ENCODE data around the gene RNF175. TPM values are rescaled to one million over a fixed set of nuclear protein-coding genes. Genes with fewer than 3 reads are reported as not detected.

RNF175 gene
- total RNA-seq, 3 donors from 2014 or later: 3.6 to 5.9 TPM; not detected in 1

- TF ChIP-seq CTCF (IDR thresholded peaks at IDR 0.05) (no peak), POLR2AphosphoS5 (IDR thresholded peaks at IDR 0.05) (no peak), POLR2A (IDR thresholded peaks at IDR 0.05) (no peak)
- intact Hi-C loops (cut with DNase I; ENCODE audit: low total_unique reads): no loop called here
- DNase-seq (ENCODE audit: low spot score in 2 of 2): no peak
- H3K4me3 ChIP-seq: no peak overlapping the region
- H3K36me3 ChIP-seq: no peaks in the 10 kb centered on the region
- H3K4me1 ChIP-seq: no peaks in the 10 kb centered on the region
- no peaks in the 10 kb centered on the region for H3K9me3 ChIP-seq
- H3K27me3 ChIP-seq: no peaks in the 10 kb centered on the region
- no peak overlapping the region for H3K27ac ChIP-seq
These were observed 6.1 kb upstream of the RNF175 start for GRCh38 chr4:153765894-153766293.

- H3K27me3 ChIP-seq: no peaks in the 10 kb centered on the region
- TF ChIP-seq POLR2A (IDR thresholded peaks at IDR 0.05) (no peak), POLR2AphosphoS5 (IDR thresholded peaks at IDR 0.05) (no peak), CTCF (IDR thresholded peaks at IDR 0.05) (no peak)
- no peak overlapping the region for H3K27ac ChIP-seq
- intact Hi-C loops (cut with DNase I; ENCODE audit: low total_unique reads): no loop called here
- DNase-seq (ENCODE audit: low spot score in 2 of 2): no peak
- H3K36me3 ChIP-seq: no peaks in the 10 kb centered on the region
- no peaks in the 10 kb centered on the region for H3K9me3 ChIP-seq
- no peaks in the 10 kb centered on the region for H3K4me1 ChIP-seq
- H3K4me3 ChIP-seq: no peak overlapping the region
These were observed 5.0 kb upstream of the RNF175 start for GRCh38 chr4:153764601-153765368.

GRCh38 chr4:153763404-153763803, 3.6 kb upstream of the RNF175 start:
- DNase-seq (ENCODE audit: low spot score in 2 of 2): no peak
- no peak overlapping the region for H3K27ac ChIP-seq
- H3K27me3 ChIP-seq: no peaks in the 10 kb centered on the region
- TF ChIP-seq POLR2A (IDR thresholded peaks at IDR 0.05) (no peak), POLR2AphosphoS5 (IDR thresholded peaks at IDR 0.05) (no peak), CTCF (IDR thresholded peaks at IDR 0.05) (no peak)
- no peaks in the 10 kb centered on the region for H3K36me3 ChIP-seq
- intact Hi-C loops (cut with DNase I; ENCODE audit: low total_unique reads): no loop called here
- no peak overlapping the region for H3K4me3 ChIP-seq
- H3K9me3 ChIP-seq: no peaks in the 10 kb centered on the region
- no peaks in the 10 kb centered on the region for H3K4me1 ChIP-seq

DNA sequence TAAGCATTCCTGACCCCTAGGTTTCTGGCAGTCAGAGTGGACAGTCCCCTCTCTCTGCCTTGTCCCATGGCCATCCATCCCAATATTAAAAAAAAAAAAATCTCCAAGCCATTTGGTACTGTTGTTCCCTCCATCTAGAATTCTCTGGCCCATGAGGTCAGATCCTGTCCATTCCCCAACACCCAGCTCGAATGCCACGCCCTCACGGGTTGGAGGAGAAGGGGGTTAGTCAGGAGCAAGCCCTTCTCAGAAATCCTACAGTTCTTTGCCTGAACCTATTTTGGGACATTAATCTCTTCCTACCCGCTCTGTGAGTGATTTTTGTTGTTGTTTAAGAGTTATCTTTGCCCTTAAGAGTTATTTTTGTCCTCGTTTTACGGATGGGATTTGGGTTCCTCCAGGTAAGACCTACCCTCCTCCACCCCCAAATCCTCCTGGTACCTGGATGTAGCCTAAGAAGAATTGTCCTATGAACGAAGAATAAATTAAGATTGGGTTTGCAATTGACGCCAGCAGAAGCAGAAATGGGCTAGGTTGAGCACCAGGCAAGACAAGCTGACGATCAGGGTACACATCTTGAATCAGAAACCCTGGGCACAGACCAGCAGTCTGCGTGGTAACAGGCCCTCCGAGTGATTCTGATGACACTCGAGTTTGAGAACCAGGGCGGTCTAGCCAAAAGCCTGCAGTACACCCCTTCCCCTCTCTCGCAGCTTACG, 977 bp downstream of the RNF175 start:
- H3K4me3 ChIP-seq: peak overlapping the region; percentile 48 to 87 (median 59)
- no peaks in the 10 kb centered on the region for H3K36me3 ChIP-seq
- intact Hi-C loops (cut with DNase I; ENCODE audit: low total_unique reads): loop anchor here (10.0 kb wide), 1 partner anchor 414 kb away; the partner anchor contains the start of gene MND1
- no peak for TF ChIP-seq POLR2AphosphoS5 (IDR thresholded peaks at IDR 0.05)
- no peak for TF ChIP-seq CTCF (IDR thresholded peaks at IDR 0.05)
- no peak for TF ChIP-seq POLR2A (IDR thresholded peaks at IDR 0.05)
- H3K27ac ChIP-seq: no peak overlapping the region
- DNase-seq (ENCODE audit: low spot score in 2 of 2): no peak
- no peaks in the 10 kb centered on the region for H3K9me3 ChIP-seq
- H3K4me1 ChIP-seq: no peaks in the 10 kb centered on the region
- no peaks in the 10 kb centered on the region for H3K27me3 ChIP-seq

- Histone ChIP-seq H3K27me3 (no peaks in the 10 kb centered on the region), H3K27ac (no peak overlapping the region), H3K36me3 (no peaks in the 10 kb centered on the region), H3K4me1 (no peaks in the 10 kb centered on the region), H3K9me3 (no peaks in the 10 kb centered on the region), H3K4me3 (no peak overlapping the region)
- TF ChIP-seq POLR2AphosphoS5 (IDR thresholded peaks at IDR 0.05) (no peak), POLR2A (IDR thresholded peaks at IDR 0.05) (no peak), CTCF (IDR thresholded peaks at IDR 0.05) (no peak)
- no peak for DNase-seq (ENCODE audit: low spot score in 2 of 2)
- intact Hi-C loops (cut with DNase I; ENCODE audit: low total_unique reads): loop anchor here (10.0 kb wide), 1 partner anchor 413 kb away; the partner anchor contains the start of gene MND1
These were observed 1.7 kb downstream of the RNF175 start for GRCh38 chr4:153758136-153758535.
